HepG2 (cell line): Measurements from ENCODE around the gene APOLD1. TPM values are rescaled to one million over a fixed set of nuclear protein-coding genes. Genes with fewer than 3 reads are reported as not detected.

Experiments
- E2F5 ChIP-seq: sonication (generic); formaldehyde crosslinking; conservative IDR thresholded peaks from 2 replicates; pipeline ENCODE4 v1.4.0; 2020; ENCODE audit warnings: missing genetic modification reagents
- GTF3A ChIP-seq: sonication (generic); formaldehyde crosslinking; conservative IDR thresholded peaks from 2 replicates; pipeline ENCODE4 v1.4.0; 2020; ENCODE audit warnings: mild to moderate bottlenecking, missing genetic modification reagents
- HOMEZ ChIP-seq: IDR thresholded peaks from 2 replicates; pipeline ENCODE4 v1.6.1; 2016; ENCODE audit warnings: low read depth
- LRRFIP1 ChIP-seq: sonication (generic); formaldehyde crosslinking; conservative IDR thresholded peaks from 2 replicates; pipeline ENCODE4 v1.4.0; 2020; ENCODE audit warnings: missing genetic modification reagents
- MXI1 ChIP-seq: IDR thresholded peaks from 3 replicates; pipeline ENCODE4 v1.6.1; 2012; ENCODE audit warnings: low read depth, low read length, inconsistent platforms, borderline replicate concordance
- PRPF4 ChIP-seq: fragments of 200-400 bp; formaldehyde crosslinking; IDR thresholded peaks from 2 replicates; pipeline ENCODE4 v1.6.1; 2016; ENCODE audit warnings: low read length, low read depth; ENCODE audit not compliant: poor library complexity, severe bottlenecking
- PTBP1 ChIP-seq: fragments of 200-400 bp; formaldehyde crosslinking; IDR thresholded peaks from 2 replicates; pipeline ENCODE4 v1.6.1; 2018; ENCODE audit warnings: low read length, low read depth; ENCODE audit not compliant: poor library complexity, severe bottlenecking
- SUZ12 ChIP-seq: fragments of 150-350 bp; IDR thresholded peaks from 2 replicates; pipeline ENCODE4 v1.6.1; 2014; ENCODE audit warnings: low read depth, low read length
- TCF7 ChIP-seq: sonication (generic); IDR thresholded peaks from 2 replicates; pipeline ENCODE4 v1.6.1; 2016; ENCODE audit warnings: antibody characterized with exemption, low read depth
- ZNF264 ChIP-seq: sonication (generic); formaldehyde crosslinking; IDR thresholded peaks from 2 replicates; pipeline ENCODE4 v1.4.0; 2020; ENCODE audit warnings: missing genetic modification reagents
- polyA plus RNA-seq, 8 experiments: library from polyadenylated mRNA; depleted of rRNA in 3 of 8; stranded (reverse) in 7 of 8; unstranded in 1 of 8; fragments of >200 nt; fragmentation: Illumina TruSeq in 4 of 8; extraction: Trizol in 4 of 8; gene quantifications; 2 replicates each; pipeline versions ENCODE4 v1.2.1 to v1.2.3, GENCODE V29; 2011 to 2016; ENCODE audit warnings: low read depth in 4 of 8, missing spikeins in 1 of 8, mixed read lengths in 1 of 8; ENCODE audit not compliant: insufficient read depth in 1 of 8
- total RNA-seq, 5 experiments: library from RNA; depleted of rRNA; stranded (reverse); fragments of >200 nt; fragmentation: Illumina TruSeq; extraction: Trizol; gene quantifications; 2 replicates each; pipeline ENCODE4 v1.2.3, GENCODE V29; 2016; ENCODE audit warnings: low read depth in 1 of 5
- TF ChIP-seq, protein P1 (sequence below), 2 experiments: sonication (generic) in 1 of 2; formaldehyde crosslinking in 1 of 2; IDR thresholded peaks; 2 replicates each; pipeline versions ENCODE4 v1.6.1 to v1.9.0; 2014 to 2022; ENCODE audit warnings: antibody characterized with exemption in 1 of 2, borderline replicate concordance in 1 of 2, inconsistent platforms in 1 of 2, low read depth in 1 of 2, missing genetic modification reagents in 1 of 2
- TF ChIP-seq, protein P2 (sequence below): IDR thresholded peaks from 2 replicates; pipeline ENCODE4 v1.6.1; 2016; ENCODE audit warnings: missing genetic modification reagents, missing compliant biosample characterization

The APOLD1 gene
- total and polyA plus RNA-seq, 2 of the 13 experiments (the other 11 are each of a cell fraction or from before 2014, with no cell fraction given) = 0.20 to 0.84 TPM

DNA sequence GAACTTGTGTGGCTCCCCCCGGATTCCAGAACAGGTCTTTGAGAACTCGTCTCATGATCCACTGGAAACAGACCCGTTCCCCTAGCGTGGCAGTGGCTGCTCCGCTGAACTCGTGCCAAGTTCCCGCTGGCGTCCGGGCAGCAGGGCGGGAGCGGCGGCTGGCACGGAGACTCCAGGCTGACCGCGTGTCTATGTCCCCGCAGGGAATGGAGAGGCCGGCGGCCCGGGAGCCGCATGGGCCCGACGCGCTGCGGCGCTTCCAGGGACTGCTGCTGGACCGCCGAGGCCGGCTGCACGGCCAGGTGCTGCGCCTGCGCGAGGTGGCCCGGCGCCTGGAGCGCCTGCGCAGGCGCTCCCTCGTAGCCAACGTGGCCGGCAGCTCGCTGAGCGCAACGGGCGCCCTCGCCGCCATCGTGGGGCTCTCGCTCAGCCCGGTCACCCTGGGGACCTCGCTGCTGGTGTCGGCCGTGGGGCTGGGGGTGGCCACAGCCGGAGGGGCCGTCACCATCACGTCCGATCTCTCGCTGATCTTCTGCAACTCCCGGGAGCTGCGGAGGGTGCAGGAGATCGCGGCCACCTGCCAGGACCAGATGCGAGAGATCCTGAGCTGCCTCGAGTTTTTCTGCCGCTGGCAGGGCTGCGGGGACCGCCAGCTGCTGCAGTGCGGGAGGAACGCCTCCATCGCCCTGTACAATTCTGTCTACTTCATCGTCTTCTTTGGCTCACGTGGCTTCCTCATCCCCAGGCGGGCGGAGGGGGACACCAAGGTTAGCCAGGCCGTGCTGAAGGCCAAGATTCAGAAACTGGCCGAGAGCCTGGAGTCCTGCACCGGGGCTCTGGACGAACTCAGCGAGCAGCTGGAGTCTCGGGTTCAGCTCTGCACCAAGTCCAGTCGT is 1.5 kb downstream of the APOLD1 start (continued):
- TF ChIP-seq E2F5 (CRISPR knock-in tag) (peak; percentile 63; the same call in 1 of the 2 replicates), PTBP1 (no peak), TCF7 (no peak), ZNF264 (CRISPR knock-in tag) (no peak), LRRFIP1 (CRISPR knock-in tag) (no peak), GTF3A (CRISPR knock-in tag) (no peak), HOMEZ (CRISPR knock-in tag) (no peak), SUZ12 (no peak), PRPF4 (no peak), MXI1 (peak; percentile 16; the same call in 1 of the 3 replicates)
- TF ChIP-seq, protein P1, sequence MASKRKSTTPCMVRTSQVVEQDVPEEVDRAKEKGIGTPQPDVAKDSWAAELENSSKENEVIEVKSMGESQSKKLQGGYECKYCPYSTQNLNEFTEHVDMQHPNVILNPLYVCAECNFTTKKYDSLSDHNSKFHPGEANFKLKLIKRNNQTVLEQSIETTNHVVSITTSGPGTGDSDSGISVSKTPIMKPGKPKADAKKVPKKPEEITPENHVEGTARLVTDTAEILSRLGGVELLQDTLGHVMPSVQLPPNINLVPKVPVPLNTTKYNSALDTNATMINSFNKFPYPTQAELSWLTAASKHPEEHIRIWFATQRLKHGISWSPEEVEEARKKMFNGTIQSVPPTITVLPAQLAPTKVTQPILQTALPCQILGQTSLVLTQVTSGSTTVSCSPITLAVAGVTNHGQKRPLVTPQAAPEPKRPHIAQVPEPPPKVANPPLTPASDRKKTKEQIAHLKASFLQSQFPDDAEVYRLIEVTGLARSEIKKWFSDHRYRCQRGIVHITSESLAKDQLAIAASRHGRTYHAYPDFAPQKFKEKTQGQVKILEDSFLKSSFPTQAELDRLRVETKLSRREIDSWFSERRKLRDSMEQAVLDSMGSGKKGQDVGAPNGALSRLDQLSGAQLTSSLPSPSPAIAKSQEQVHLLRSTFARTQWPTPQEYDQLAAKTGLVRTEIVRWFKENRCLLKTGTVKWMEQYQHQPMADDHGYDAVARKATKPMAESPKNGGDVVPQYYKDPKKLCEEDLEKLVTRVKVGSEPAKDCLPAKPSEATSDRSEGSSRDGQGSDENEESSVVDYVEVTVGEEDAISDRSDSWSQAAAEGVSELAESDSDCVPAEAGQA (IDR thresholded peaks at IDR 0.05; ENCODE audit: low read depth) = no peak
- TF ChIP-seq, protein P1 (CRISPR knock-in tag; IDR thresholded peaks at IDR 0.05; ENCODE audit: borderline replicate concordance) = peak; percentile 78; the same call in 1 of the 2 replicates
- TF ChIP-seq, protein P2, sequence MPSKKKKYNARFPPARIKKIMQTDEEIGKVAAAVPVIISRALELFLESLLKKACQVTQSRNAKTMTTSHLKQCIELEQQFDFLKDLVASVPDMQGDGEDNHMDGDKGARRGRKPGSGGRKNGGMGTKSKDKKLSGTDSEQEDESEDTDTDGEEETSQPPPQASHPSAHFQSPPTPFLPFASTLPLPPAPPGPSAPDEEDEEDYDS (CRISPR knock-in tag) = no peak
